HEK293T (cell line): ENCODE measurements around the gene SMC1A.

Source experiments
- BHLHE40 ChIP-seq: fragments of 450-650 bp; IDR thresholded peaks from 2 replicates; pipeline ENCODE4 v1.6.1; 2016; ENCODE audit warnings: mild to moderate bottlenecking, moderate library complexity, borderline replicate concordance
- ELF4 ChIP-seq: fragments of 450-650 bp; IDR thresholded peaks from 2 replicates; pipeline ENCODE4 v1.6.1; 2017; ENCODE audit warnings: antibody characterized with exemption
- FOXM1 ChIP-seq: fragments of 450-650 bp; IDR thresholded peaks from 2 replicates; pipeline ENCODE4 v1.6.1; 2017; ENCODE audit warnings: mild to moderate bottlenecking, borderline replicate concordance
- LEF1 ChIP-seq: fragments of 450-650 bp; IDR thresholded peaks from 2 replicates; pipeline ENCODE4 v1.6.1; 2017; ENCODE audit warnings: mild to moderate bottlenecking, borderline replicate concordance
- NFRKB ChIP-seq: fragments of 450-650 bp; IDR thresholded peaks from 2 replicates; pipeline ENCODE4 v1.6.1; 2016; ENCODE audit warnings: mild to moderate bottlenecking, moderate library complexity
- SUZ12 ChIP-seq: fragments of 450-650 bp; IDR thresholded peaks from 2 replicates; pipeline ENCODE4 v1.6.1; 2016; ENCODE audit warnings: mild to moderate bottlenecking
- TARDBP ChIP-seq: fragments of 450-650 bp; IDR thresholded peaks from 2 replicates; pipeline ENCODE4 v1.6.1; 2016
- TF ChIP-seq, protein P1 (sequence below): fragments of 450-650 bp; IDR thresholded peaks from 2 replicates; pipeline ENCODE4 v1.6.1; 2016

DNA sequence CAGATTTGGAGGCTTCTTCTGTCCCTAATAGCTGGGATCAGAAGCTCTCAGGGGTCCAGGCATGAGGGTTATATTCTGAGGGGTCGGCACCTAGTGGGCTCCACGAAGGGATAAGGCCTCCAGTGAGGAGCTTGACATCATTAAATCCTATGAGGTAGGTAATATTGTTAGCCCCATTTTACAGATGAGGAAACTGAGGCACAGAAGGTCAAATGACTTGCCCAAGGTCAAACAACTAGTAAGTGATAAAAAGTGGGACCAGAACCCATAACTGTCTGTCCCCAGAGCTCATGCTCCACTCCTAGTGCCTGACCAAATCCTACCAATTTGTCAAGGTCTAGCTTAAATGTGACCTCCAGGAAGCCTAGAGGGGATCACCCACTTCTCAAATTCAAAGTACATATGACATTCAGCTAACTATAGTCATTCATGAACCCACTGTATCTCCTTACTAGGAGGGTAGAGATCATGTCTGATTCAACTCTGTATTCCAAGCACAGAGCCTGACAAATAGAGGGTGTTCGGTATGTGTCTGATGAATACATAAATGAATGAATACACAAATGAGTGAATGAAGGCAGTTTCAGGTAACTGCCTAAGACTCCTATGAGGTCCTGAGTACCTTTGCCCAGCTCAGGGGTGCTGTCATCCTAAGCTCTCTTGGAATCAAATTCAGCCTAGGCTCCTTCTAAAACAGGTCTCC lies 43.3 kb downstream of the SMC1A start:
- TF ChIP-seq BHLHE40 (no peak), FOXM1 (no peak), ELF4 (no peak), SUZ12 (no peak), TARDBP (no peak), NFRKB (no peak), LEF1 (no peak)
- TF ChIP-seq, protein P1, sequence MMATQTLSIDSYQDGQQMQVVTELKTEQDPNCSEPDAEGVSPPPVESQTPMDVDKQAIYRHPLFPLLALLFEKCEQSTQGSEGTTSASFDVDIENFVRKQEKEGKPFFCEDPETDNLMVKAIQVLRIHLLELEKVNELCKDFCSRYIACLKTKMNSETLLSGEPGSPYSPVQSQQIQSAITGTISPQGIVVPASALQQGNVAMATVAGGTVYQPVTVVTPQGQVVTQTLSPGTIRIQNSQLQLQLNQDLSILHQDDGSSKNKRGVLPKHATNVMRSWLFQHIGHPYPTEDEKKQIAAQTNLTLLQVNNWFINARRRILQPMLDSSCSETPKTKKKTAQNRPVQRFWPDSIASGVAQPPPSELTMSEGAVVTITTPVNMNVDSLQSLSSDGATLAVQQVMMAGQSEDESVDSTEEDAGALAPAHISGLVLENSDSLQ, result no peak
